ENCODE measurements around the gene HOXB4.

The HOXB4 gene

GRCh38 chr17:48574505-48575065, 3.6 kb downstream of the HOXB4 start:
- no peak for DNase-seq (ENCODE audit: low read depth)
- in situ Hi-C loops (cut with HindIII; ENCODE audit: low sequenced_read_pairs) = no loop called here
- peak overlapping the region; percentile 82 for H3K4me3 ChIP-seq (ENCODE audit: low read depth, low read length)
- TF ChIP-seq, protein P1, sequence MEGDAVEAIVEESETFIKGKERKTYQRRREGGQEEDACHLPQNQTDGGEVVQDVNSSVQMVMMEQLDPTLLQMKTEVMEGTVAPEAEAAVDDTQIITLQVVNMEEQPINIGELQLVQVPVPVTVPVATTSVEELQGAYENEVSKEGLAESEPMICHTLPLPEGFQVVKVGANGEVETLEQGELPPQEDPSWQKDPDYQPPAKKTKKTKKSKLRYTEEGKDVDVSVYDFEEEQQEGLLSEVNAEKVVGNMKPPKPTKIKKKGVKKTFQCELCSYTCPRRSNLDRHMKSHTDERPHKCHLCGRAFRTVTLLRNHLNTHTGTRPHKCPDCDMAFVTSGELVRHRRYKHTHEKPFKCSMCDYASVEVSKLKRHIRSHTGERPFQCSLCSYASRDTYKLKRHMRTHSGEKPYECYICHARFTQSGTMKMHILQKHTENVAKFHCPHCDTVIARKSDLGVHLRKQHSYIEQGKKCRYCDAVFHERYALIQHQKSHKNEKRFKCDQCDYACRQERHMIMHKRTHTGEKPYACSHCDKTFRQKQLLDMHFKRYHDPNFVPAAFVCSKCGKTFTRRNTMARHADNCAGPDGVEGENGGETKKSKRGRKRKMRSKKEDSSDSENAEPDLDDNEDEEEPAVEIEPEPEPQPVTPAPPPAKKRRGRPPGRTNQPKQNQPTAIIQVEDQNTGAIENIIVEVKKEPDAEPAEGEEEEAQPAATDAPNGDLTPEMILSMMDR (IDR thresholded peaks at IDR 0.05; ENCODE audit: low read depth, low read length, missing control alignments) = no peak

- TF ChIP-seq, protein P1 (IDR thresholded peaks at IDR 0.05; ENCODE audit: low read depth, low read length, missing control alignments) = no peak
- in situ Hi-C loops (cut with HindIII; ENCODE audit: low sequenced_read_pairs) = no loop called here
- peak overlapping the region; percentile 82 for H3K4me3 ChIP-seq (ENCODE audit: low read depth, low read length)
- no peak for DNase-seq (ENCODE audit: low read depth)
These were observed 6.2 kb downstream of the HOXB4 start for GRCh38 chr17:48571826-48572417.

DNA sequence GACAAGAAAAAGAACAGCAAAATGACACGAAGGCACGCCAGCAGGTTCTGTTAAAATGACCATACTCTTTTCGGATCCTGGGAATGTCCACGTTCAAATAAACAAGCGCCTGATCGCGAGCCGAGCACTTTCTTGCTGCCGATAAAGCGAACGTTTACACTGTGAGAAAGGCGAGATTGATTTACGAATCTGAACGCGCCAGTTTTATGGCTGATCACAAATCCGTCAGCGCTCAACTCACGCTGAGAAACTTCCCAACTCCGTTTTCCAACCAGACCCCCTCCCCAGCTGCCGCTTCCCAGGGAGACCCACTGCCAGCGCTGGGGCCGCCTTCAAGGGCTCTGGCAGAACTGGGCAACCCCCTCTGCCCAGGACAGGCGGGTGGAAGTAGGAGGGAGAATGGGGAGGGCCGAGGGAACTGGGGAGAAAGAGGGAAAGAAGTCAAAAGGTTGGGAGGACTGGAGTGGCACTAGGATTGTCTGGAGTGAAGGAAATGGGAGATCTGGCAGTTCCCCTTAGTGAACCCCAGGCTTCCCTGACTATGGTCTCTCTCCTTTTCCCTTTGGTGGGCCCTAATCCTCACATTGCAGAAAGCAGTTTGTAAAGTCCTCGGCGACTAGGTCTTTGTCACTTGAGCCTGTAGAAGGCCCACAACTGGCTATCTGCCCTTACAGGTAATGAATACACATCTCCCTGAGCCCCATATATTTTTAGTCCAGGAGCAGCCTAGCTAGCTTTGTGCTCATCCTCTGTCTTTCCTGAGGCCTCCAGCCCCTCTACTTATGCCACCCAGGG, 6.9 kb downstream of the HOXB4 start:
- TF ChIP-seq, protein P1 (IDR thresholded peaks at IDR 0.05; ENCODE audit: low read depth, low read length, missing control alignments) = no peak
- in situ Hi-C loops (cut with HindIII; ENCODE audit: low sequenced_read_pairs) = no loop called here
- DNase-seq (ENCODE audit: low read depth) = no peak
- peak overlapping the region; percentile 82 for H3K4me3 ChIP-seq (ENCODE audit: low read depth, low read length)

- TF ChIP-seq, protein P1 (IDR thresholded peaks at IDR 0.05; ENCODE audit: low read depth, low read length, missing control alignments) = no peak
- no peak for DNase-seq (ENCODE audit: low read depth)
- H3K4me3 ChIP-seq (ENCODE audit: low read depth, low read length) = peak overlapping the region; percentile 82
- in situ Hi-C loops (cut with HindIII; ENCODE audit: low sequenced_read_pairs) = no loop called here
These were observed 7.7 kb downstream of the HOXB4 start for GRCh38 chr17:48570325-48571023.

DNA sequence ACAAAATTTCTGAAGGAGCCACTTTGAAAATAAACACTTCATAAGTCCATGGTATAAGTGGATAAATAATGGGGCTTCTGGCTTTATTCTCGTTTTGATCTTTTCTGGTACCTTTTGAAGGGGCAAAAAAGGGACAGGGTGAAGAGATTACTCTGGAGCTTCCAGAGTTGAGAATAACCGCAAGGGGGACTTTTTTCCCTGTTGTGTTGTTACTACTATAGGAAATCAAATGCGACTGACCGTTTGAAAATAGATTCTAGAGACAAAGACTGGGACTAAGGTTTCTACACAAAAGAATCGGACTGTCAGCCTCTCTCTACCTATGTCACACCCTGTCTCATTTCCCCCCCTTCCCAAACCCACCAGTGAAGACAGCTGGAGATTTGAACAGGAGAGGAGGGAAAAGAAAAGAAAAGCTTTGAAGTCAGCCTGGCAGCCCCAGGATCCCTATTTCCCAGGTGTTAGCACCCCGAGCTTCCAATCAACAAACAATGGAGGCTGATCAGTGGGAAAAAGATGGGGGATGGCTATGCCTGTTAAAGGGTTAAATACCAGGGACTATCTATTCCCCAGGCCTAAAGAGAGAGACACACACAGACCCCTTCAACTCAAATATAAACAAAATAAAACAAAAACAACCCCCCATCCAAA, 8.4 kb downstream of the HOXB4 start:
- peak overlapping the region; percentile 82 for H3K4me3 ChIP-seq (ENCODE audit: low read depth, low read length)
- TF ChIP-seq, protein P1 (IDR thresholded peaks at IDR 0.05; ENCODE audit: low read depth, low read length, missing control alignments) = peak; percentile 11
- DNase-seq (ENCODE audit: low read depth) = no peak
- in situ Hi-C loops (cut with HindIII; ENCODE audit: low sequenced_read_pairs) = no loop called here

DNA sequence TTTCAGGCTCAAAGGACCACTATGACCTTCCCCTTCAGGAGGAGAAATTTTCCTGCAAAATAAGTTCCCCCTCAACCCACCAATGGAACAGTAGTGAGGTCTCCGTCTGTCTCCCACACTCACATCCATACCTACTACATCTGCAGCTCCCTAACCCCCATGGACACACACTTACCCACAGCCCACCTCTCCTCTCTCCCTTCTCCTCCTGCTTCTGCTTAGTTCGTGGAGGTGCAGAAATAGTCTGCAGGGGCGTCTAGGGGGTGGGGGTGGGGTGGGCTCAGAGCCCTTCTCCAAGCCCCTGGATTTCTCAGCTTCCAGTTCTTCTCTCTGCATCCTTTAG, 8.9 kb downstream of the HOXB4 start:
- peak overlapping the region; percentile 82 for H3K4me3 ChIP-seq (ENCODE audit: low read depth, low read length)
- in situ Hi-C loops (cut with HindIII; ENCODE audit: low sequenced_read_pairs) = no loop called here
- no peak for DNase-seq (ENCODE audit: low read depth)
- TF ChIP-seq, protein P1 (IDR thresholded peaks at IDR 0.05; ENCODE audit: low read depth, low read length, missing control alignments) = no peak
